Stimulated activated CD8-positive, alpha-beta memory T cell treated with anti-CD3 and anti-CD28 coated beads, Interleukin-4, amount 100 ng/mL, for 48 hours (primary cell): ENCODE results near the gene TNRC6A.
"Not testable (repeated sequence)": the region's sequence is repeated elsewhere in the genome, so short reads cannot be mapped to it uniquely, and the experiment has no call there.

Source experiments
- DNase-seq: peaks from one replicate; pipeline ENCODE4 v3.0.0-alpha.2; 2020

The TNRC6A gene

DNA sequence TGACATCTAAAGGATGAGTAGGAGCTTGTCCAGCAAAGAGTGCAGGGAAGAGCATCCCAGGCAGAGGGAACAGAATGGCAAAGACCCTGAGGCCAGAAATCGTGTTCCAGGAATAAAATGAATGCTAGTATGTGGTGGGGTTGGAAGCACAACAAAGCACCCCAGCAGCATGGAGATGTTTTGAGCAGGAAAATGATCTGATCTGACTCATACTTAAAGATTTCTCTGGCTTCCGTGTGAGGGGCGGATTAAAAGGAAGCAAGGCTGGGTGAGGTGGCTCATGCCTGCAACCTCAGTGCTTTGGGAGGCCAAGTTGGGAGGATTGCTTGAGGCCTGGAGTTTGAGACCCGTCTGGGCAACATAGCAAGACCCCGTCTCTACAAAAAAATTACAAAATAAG, 118.6 kb downstream of the TNRC6A start:
- DNase-seq = no peak

- no peak for DNase-seq
These were observed 120.2 kb downstream of the TNRC6A start for GRCh38 chr16:24849641-24850040.

DNA sequence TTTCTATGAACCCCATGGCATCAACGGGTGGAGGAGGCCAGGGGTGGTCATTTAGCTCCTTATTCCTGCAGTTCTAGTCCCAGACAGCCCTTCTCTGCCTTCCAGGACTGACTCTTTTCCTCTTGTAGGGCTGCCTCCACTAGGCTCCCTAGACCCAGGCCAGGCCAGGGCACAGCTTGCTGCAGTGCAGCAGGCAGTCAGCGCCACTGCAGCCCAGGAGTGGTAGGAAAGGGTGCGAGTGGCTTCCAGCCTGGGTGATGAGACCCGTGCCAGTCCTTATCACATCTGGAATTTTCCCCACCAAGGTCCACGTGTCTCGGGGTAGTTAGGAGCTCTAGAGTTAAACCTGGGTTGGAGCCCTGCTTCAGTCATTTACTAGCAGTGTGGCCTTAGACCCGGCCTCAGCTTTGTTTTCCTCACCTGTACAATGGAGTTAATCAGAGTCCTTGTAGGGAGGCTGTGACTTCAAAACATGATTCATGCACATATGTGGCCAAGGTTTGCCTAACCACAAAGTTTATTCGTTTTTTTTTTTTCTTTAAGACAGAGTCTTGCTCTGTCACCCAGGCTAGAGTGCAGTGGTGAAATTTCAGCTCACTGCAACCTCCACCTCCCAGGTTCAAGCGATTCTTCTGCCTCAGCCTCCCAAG, 121.0 kb downstream of the TNRC6A start:
- peak; percentile 28 for DNase-seq

DNA sequence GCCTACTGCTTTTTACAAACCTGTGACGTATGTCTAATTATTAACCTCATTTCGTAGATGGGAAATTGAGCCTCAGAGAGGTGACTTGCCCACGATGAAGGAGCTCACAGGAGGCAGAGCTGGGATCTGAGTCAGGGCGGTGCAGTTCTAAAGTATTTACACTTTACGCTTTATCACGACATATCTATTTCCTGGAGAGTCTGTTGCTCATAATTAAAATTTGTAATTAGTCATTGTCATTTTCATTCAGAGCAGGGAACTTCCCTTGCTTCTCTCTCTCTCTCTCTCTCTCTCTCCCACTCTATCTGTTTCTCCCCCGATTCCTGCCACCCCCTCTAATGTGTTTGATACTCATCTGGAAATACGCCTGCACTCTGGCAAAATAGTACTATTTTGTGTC, 122.2 kb downstream of the TNRC6A start:
- peak; percentile 52 for DNase-seq

DNA sequence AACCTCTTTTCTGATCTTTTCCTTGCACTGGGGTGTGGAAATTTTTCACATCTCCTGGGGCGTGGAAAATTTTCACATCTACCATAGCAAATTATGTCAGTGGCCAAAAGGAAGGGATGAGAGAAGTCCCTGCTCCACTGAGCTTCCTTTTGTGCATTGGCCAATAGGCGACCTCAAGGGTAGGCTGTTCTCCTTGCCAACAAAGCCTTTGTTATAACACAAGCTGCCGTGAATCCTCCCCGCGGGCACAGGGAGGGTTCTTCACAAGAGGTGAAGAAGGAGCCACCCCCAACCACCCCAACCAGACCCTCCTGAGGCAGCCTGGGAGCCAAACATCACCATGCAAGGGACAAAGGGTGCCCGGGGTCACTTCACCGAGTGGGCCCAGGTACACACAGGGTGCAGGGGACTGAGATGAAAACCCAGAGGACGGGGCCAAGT, 122.8 kb downstream of the TNRC6A start:
- DNase-seq = no peak

DNA sequence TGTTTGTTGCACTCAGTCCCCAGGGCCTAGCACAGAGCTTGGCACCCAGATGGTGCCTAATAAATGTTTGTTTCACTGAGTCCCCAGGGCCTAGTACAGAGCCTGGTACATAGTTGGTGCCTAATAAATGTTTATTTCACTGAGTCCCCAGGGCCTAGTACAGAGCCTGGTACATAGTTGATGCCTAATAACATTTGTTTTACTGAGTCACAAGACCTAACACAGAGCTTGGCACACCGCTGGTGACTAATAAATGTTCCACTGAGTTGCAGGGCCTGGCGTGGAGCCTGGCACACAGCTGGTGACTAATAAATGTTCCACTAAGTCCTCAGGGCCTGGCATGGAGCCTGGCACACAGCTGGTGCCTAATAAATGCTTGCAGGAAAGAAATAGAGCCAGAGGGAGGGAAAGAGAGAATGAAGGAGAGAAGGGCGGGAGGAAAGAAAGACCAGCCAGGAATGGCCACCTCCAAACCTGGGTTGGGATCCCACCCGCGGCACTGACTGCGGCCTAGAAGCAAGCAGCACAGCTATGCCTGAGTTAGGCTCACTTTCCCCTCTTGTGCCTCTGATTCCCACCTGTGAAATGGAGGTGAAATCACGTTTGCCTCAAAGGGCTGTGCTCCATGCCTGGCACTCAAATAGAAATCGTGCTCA, 123.8 kb downstream of the TNRC6A start:
- DNase-seq = no peak

DNA sequence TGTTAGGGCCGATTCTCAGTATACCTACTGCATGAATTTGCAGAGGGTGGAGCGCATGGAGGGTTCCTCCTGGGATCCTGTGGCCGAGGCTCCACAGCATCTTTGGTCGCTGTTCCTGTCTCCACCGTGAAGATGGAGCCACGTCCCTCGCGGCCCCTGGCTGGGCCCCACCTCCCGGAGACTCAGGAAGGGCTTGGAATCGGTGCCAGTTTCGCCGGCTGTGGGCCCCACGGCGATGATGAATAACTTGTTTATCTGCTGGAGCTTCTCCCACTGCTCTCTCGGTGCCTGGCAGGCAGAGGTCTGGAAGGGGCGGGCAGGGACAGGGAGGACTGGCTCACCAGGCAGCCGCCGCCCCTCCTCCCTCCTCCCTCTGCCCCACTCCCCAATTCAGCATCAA, 124.4 kb downstream of the TNRC6A start:
- no peak for DNase-seq

- no peak for DNase-seq
These were observed 125.2 kb downstream of the TNRC6A start for GRCh38 chr16:24854607-24855171.

DNA sequence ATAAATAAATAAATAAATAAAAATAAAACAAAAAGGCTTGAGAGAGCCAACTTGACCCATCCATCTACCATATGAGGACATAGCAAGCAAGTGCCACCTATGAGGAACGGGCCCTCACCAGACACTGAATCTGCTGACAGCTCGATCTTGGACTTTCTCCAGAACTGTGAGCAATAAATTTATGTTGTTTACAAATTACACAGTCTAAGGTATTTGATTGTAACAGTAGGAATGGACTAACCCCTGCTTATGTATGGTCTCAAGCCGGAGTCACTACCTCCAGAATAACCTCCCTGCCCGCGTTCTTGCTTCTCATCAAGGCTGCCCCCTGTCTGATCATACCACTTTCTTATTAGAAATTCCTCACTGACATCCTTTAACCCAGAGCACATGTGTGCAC, 126.2 kb downstream of the TNRC6A start:
- DNase-seq = no peak

GRCh38 chr16:24856871-24857270, 127.4 kb downstream of the TNRC6A start:
- DNase-seq = not testable (repeated sequence)

GRCh38 chr16:24858219-24859041, 129.0 kb downstream of the TNRC6A start:
- peak; percentile 73 for DNase-seq

DNA sequence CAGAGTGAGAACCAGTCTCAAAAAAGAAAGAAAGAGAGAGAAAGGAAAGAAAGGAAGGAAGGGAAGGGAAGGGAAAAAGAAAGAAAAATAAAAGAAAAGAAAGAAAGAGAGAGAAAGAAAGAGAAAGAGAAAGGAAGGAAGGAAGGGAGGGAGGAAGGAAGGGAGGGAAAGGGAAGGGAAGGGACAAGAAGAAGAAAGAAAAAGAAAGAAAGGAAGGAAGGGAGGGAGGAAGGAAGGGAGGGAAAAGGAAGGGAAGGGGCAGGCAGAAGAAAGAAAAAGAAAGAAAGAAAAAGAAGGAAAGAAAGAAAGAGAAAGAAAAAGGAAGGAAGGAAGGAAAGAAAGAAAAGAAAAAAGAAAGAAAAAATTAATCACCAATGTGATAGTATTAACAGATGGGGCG, 132.0 kb downstream of the TNRC6A start:
- DNase-seq = no peak

GRCh38 chr16:24863582-24864437, 134.4 kb downstream of the TNRC6A start:
- no peak for DNase-seq

- no peak for DNase-seq
These were observed 139.6 kb downstream of the TNRC6A start for GRCh38 chr16:24869033-24869432.

DNA sequence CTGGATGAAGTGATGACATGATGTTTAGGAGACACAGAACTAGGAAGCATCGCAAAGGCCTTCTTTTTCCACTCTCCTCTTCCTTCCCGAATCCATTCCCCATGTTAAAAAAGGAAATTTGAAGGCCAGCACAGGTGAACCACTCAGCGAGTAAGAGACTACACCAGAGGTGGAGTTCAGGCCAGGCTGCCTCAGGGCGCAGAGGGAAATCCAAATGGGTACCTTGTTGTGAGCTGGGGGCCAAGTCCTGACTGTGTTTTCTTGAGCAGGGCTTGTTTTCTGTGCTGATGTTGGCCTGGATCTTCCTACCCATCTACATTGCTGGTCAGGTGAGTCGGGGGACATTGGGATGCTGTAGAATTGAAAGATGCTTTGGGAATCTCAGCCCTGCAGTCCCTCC, 142.4 kb downstream of the TNRC6A start:
- DNase-seq = no peak

- no peak for DNase-seq
These were observed 143.6 kb downstream of the TNRC6A start for GRCh38 chr16:24873028-24873427.

DNA sequence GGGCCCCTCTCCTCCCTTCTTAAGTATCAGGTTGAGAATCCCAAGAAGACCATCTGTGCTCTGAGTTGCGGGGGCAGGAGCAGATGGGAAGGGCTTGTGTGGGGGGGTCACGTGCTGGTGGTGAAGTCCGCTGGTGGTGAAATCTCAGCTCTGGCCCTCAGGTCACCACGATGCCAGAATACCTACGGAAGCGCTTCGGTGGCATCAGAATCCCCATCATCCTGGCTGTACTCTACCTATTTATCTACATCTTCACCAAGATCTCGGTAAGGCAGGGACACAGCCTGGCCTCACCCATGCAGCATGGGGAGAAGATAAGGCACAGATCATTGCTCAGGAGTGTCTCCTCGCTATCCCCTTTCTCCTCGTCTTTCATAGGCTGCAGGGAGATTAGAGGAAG, 146.0 kb downstream of the TNRC6A start:
- DNase-seq = no peak
